PC-3 (cell line): Measurements from ENCODE around the gene HP1BP3. TPM values are rescaled to one million over a fixed set of nuclear protein-coding genes. Genes with fewer than 3 reads are reported as not detected.

Experiments used
- ATAC-seq: fragments of 200-7000 bp; cut with Tn5 transposase; 2 replicates; pipeline ENCODE4 v1.9.1; 2020; ENCODE audit warnings: mild to moderate bottlenecking, moderate library complexity
- BruUV-seq: library from RNA; stranded (reverse); fragments of 400-500 nt; replicated peaks from 2 replicates; lab custom pipeline; 2021; lab: Mats Ljungman, UMichigan
- CTCF ChIA-PET: fragments of 300-600 bp; sonication (Branson Sonifier 250); formaldehyde crosslinking; loops from one replicate; lab custom pipeline; 2022; ENCODE audit warnings: antibody characterized with exemption; lab: Charles Lee
- POLR2A ChIA-PET: fragments of 300-600 bp; sonication (Branson Sonifier 250); formaldehyde crosslinking; loops from one replicate; lab custom pipeline; 2022; ENCODE audit warnings: antibody characterized with exemption; ENCODE audit not compliant: unreplicated experiment; lab: Charles Lee
- DNase-seq: peaks from one replicate; pipeline ENCODE4 v3.0.0-alpha.2; 2015
- H2AFZ ChIP-seq: fragments of 300-600 bp; sonication (generic); 2 replicates; pipeline ENCODE4 v1.6.0; 2016; ENCODE audit warnings: antibody characterized with exemption, low read length
- H3F3A ChIP-seq: fragments of 300-600 bp; sonication (generic); one replicate; pipeline ENCODE4 v1.6.0; 2017; ENCODE audit warnings: antibody characterized with exemption, low read length, control low read depth, mild to moderate bottlenecking; ENCODE audit not compliant: unreplicated experiment
- H3K27ac ChIP-seq: fragments of 300-600 bp; sonication (generic); 2 replicates; pipeline ENCODE4 v1.5.1; 2016; ENCODE audit warnings: mild to moderate bottlenecking, low read length
- H3K27me3 ChIP-seq: fragments of 300-600 bp; sonication (generic); 2 replicates; pipeline ENCODE4 v1.6.1; 2016; ENCODE audit warnings: low read length, mixed read lengths
- H3K36me3 ChIP-seq: fragments of 300-600 bp; sonication (generic); 2 replicates; pipeline ENCODE4 v1.6.1; 2016; ENCODE audit warnings: low read depth, mixed run types, low read length, mixed read lengths
- H3K4me1 ChIP-seq: fragments of 300-600 bp; sonication (generic); 2 replicates; pipeline ENCODE4 v1.5.1; 2016; ENCODE audit warnings: low read length; ENCODE audit not compliant: insufficient read depth
- H3K4me2 ChIP-seq: fragments of 300-600 bp; sonication (generic); 2 replicates; pipeline ENCODE4 v1.6.0; 2016; ENCODE audit warnings: low read length
- H3K4me3 ChIP-seq: fragments of 300-600 bp; sonication (generic); 2 replicates; pipeline ENCODE4 v1.5.1; 2016; ENCODE audit warnings: mild to moderate bottlenecking, low read length, mixed read lengths
- H3K79me2 ChIP-seq: fragments of 300-600 bp; sonication (generic); 2 replicates; pipeline ENCODE4 v1.6.1; 2017; ENCODE audit warnings: low read length, mixed read lengths
- H3K9ac ChIP-seq: fragments of 300-600 bp; sonication (generic); 2 replicates; pipeline ENCODE4 v1.6.0; 2016; ENCODE audit warnings: mild to moderate bottlenecking, low read length
- H3K9me2 ChIP-seq: fragments of 300-600 bp; sonication (generic); replicated peaks from 2 replicates; pipeline ENCODE4 v1.6.1; 2016; ENCODE audit warnings: mixed run types, low read length, mixed read lengths
- H3K9me3 ChIP-seq: fragments of 300-600 bp; sonication (generic); 2 replicates; pipeline ENCODE4 v1.6.1; 2016; ENCODE audit warnings: low read length, mixed read lengths
- H4K20me1 ChIP-seq: fragments of 300-600 bp; sonication (generic); 2 replicates; pipeline ENCODE4 v1.6.1; 2016; ENCODE audit warnings: low read length, mixed read lengths
- CTCF ChIP-seq: fragments of 300-600 bp; sonication (generic); conservative IDR thresholded peaks from 2 replicates; pipeline ENCODE4 v1.5.1; 2017; ENCODE audit warnings: antibody characterized with exemption, low read depth, mild to moderate bottlenecking, low read length
- EZH2 ChIP-seq: fragments of 300-600 bp; sonication (generic); IDR thresholded peaks from one replicate; pipeline ENCODE4 v1.6.1; 2017; ENCODE audit warnings: antibody characterized with exemption, mild to moderate bottlenecking, low read length; ENCODE audit not compliant: unreplicated experiment
- EZH2phosphoT487 ChIP-seq: fragments of 300-600 bp; sonication (generic); IDR thresholded peaks from 2 replicates; pipeline ENCODE4 v1.6.1; 2018; ENCODE audit warnings: mild to moderate bottlenecking, antibody characterized with exemption, low read length, borderline replicate concordance
- intact Hi-C: fragments of 100-400 bp; cut with micrococcal nuclease; formaldehyde crosslinking; loops from 2 replicates; pipeline ENCODE4 v1.9.0; 2023
- total RNA-seq: library from RNA; depleted of rRNA; stranded (reverse); fragments of >200 nt; gene quantifications from 2 replicates; pipeline ENCODE4 v1.2.3, GENCODE V29; 2014

HP1BP3 gene
- total RNA-seq, 1 experiment from 2014 or later = 243 TPM

- H3K9ac ChIP-seq = peak overlapping the region; percentile 93
- peak overlapping the region; percentile 74 for H3K4me3 ChIP-seq
- POLR2A ChIA-PET = interaction anchor here (0.7 kb wide), 1 partner anchor 55 kb away, joined by 3 read pairs; the partner anchor contains the start of gene HP1BP3
- TF ChIP-seq CTCF = no peak
- no peak for TF ChIP-seq EZH2phosphoT487
- TF ChIP-seq EZH2 = no peak
- peak overlapping the region; percentile 86 for H2AFZ ChIP-seq
- H4K20me1 ChIP-seq = no peaks in the 10 kb centered on the region
- BruUV-seq = no TSS peak
- peaks cover 22% of the 10 kb centered on the region for H3K4me1 ChIP-seq
- CTCF ChIA-PET = interaction anchor here (1.0 kb wide), 1 partner anchor 36 kb away, joined by 4 read pairs; no protein-coding TSS in a partner anchor
- no peaks in the 10 kb centered on the region for H3K9me3 ChIP-seq
- intact Hi-C loops = loop anchor here (2.0 kb wide), 2 partner anchors 35 to 55 kb away; partner anchors contain the start of gene HP1BP3
- H3K79me2 ChIP-seq = no peaks in the 10 kb centered on the region
- peaks cover 1% of the 10 kb centered on the region; the same call in 1 of the 2 replicates for H3K36me3 ChIP-seq
- peak overlapping the region; percentile 99 for H3K4me2 ChIP-seq
- peak; percentile 67 for ATAC-seq
- no peaks in the 10 kb centered on the region for H3K9me2 ChIP-seq
- H3K27ac ChIP-seq = peak overlapping the region; percentile 97
- H3F3A ChIP-seq = peaks cover 4% of the 10 kb centered on the region
- H3K27me3 ChIP-seq = no peaks in the 10 kb centered on the region
- peak; percentile 82 for DNase-seq
Observed at GRCh38 chr1:20732071-20732587, 55.0 kb downstream of the HP1BP3 start.

GRCh38 chr1:20731057-20731991 is 55.8 kb downstream of the HP1BP3 start:
- no peaks in the 10 kb centered on the region for H3K9me2 ChIP-seq
- intact Hi-C loops = no loop called here
- H3F3A ChIP-seq = peaks cover 4% of the 10 kb centered on the region
- no peaks in the 10 kb centered on the region for H3K9me3 ChIP-seq
- H3K27me3 ChIP-seq = no peaks in the 10 kb centered on the region
- peak overlapping the region; percentile 74 for H3K4me3 ChIP-seq
- H3K36me3 ChIP-seq = no peaks in the 10 kb centered on the region
- ChIA-PET CTCF (interaction anchor here (1.0 kb wide), 1 partner anchor 35 kb away, joined by 4 read pairs; no protein-coding TSS in a partner anchor), POLR2A (interaction anchor here (0.7 kb wide), 1 partner anchor 56 kb away, joined by 3 read pairs; the partner anchor contains the start of gene HP1BP3)
- peaks cover 22% of the 10 kb centered on the region for H3K4me1 ChIP-seq
- peak overlapping the region; percentile 99 for H3K4me2 ChIP-seq
- DNase-seq (no peak), ATAC-seq (no peak)
- no peak overlapping the region for H2AFZ ChIP-seq
- no peaks in the 10 kb centered on the region for H3K79me2 ChIP-seq
- H3K27ac ChIP-seq = no peak overlapping the region
- no TSS peak for BruUV-seq
- peak overlapping the region; percentile 93 for H3K9ac ChIP-seq
- TF ChIP-seq EZH2phosphoT487 = no peak
- TF ChIP-seq CTCF = no peak
- no peak for TF ChIP-seq EZH2
- H4K20me1 ChIP-seq = no peaks in the 10 kb centered on the region
